Mesenchymal stem cell (in vitro differentiated cells and primary cell): ENCODE data around the gene KCNV2. TPM values are rescaled to one million over a fixed set of nuclear protein-coding genes. Genes with fewer than 3 reads are reported as not detected.

Source experiments
- DNase-seq: peaks from one replicate; pipeline ENCODE4 v3.0.0-alpha.2; 2013
- H2AFZ ChIP-seq: one replicate; pipeline ENCODE4 v1.6.1; 2013; ENCODE audit warnings: low read depth, mild to moderate bottlenecking, control low read depth, inconsistent platforms, low read length, moderate library complexity
- H2AK5ac ChIP-seq: 2 replicates; pipeline ENCODE4 v1.6.1; 2013; ENCODE audit warnings: low read length, moderate library complexity, mild to moderate bottlenecking, inconsistent platforms; ENCODE audit not compliant: severe bottlenecking
- H2BK120ac ChIP-seq: one replicate; pipeline ENCODE4 v1.6.1; 2013; ENCODE audit warnings: low read depth, mild to moderate bottlenecking, inconsistent platforms, low read length, moderate library complexity
- H2BK12ac ChIP-seq, 2 experiments: one replicate each; pipeline ENCODE4 v1.6.1; 2013; ENCODE audit warnings: inconsistent platforms in 2 of 2, low read length in 2 of 2, mild to moderate bottlenecking in 2 of 2, moderate library complexity in 2 of 2, control low read depth in 1 of 2
- H2BK15ac ChIP-seq: one replicate; pipeline ENCODE4 v1.6.1; 2013; ENCODE audit warnings: mild to moderate bottlenecking, low read depth, inconsistent platforms; ENCODE audit not compliant: poor library complexity, severe bottlenecking
- H2BK5ac ChIP-seq: 2 replicates; pipeline ENCODE4 v1.6.1; 2013; ENCODE audit warnings: low read depth, mild to moderate bottlenecking, low read length, control low read depth, inconsistent platforms; ENCODE audit not compliant: poor library complexity, severe bottlenecking
- H3K14ac ChIP-seq, 2 experiments: one replicate each; pipeline ENCODE4 v1.6.1; 2013; ENCODE audit warnings: inconsistent platforms in 2 of 2, low read length in 2 of 2, control low read depth in 1 of 2, mild to moderate bottlenecking in 1 of 2, moderate library complexity in 1 of 2
- H3K18ac ChIP-seq, 2 experiments: one replicate each; pipeline ENCODE4 v1.6.1; 2013; ENCODE audit warnings: inconsistent platforms in 2 of 2, low read length in 2 of 2, control low read depth in 1 of 2, low read depth in 1 of 2, mild to moderate bottlenecking in 1 of 2
- H3K23ac ChIP-seq, 2 experiments: one replicate each; pipeline ENCODE4 v1.6.1; 2013; ENCODE audit warnings: inconsistent platforms in 2 of 2, low read length in 2 of 2, mild to moderate bottlenecking in 2 of 2, moderate library complexity in 2 of 2, control low read depth in 1 of 2
- H3K27ac ChIP-seq: 2 replicates; pipeline ENCODE4 v1.5.1; 2013; ENCODE audit warnings: mild to moderate bottlenecking, moderate library complexity, low read length, control low read depth, inconsistent platforms; ENCODE audit not compliant: poor library complexity, severe bottlenecking
- H3K27me3 ChIP-seq, 2 experiments: 2 replicates each; pipeline versions ENCODE4 v1.6.1 to v1.7.0; 2013; ENCODE audit warnings: low read length in 2 of 2, mild to moderate bottlenecking in 2 of 2, moderate library complexity in 2 of 2, control low read depth in 1 of 2, inconsistent platforms in 1 of 2; ENCODE audit not compliant: control insufficient read depth in 1 of 2, insufficient read depth in 1 of 2
- H3K36me3 ChIP-seq, 2 experiments: 2 replicates each; pipeline versions ENCODE4 v1.6.1 to v1.7.0; 2013; ENCODE audit warnings: low read length in 2 of 2, control low read depth in 1 of 2, inconsistent platforms in 1 of 2, low read depth in 1 of 2, mild to moderate bottlenecking in 1 of 2; ENCODE audit not compliant: insufficient read depth in 2 of 2, control insufficient read depth in 1 of 2
- H3K4ac ChIP-seq, 2 experiments: one replicate each; pipeline ENCODE4 v1.6.1; 2013; ENCODE audit warnings: inconsistent platforms in 2 of 2, low read length in 2 of 2, mild to moderate bottlenecking in 2 of 2, moderate library complexity in 2 of 2, control low read depth in 1 of 2, low read depth in 1 of 2
- H3K4me1 ChIP-seq: 2 replicates; pipeline ENCODE4 v1.6.1; 2013; ENCODE audit warnings: low read depth, low read length, control low read depth; ENCODE audit not compliant: control insufficient read depth, insufficient read depth
- H3K4me2 ChIP-seq: 2 replicates; pipeline ENCODE4 v1.6.1; 2013; ENCODE audit warnings: low read length, mild to moderate bottlenecking, inconsistent platforms; ENCODE audit not compliant: poor library complexity, severe bottlenecking
- H3K4me3 ChIP-seq, 2 experiments: 2 replicates each; pipeline versions ENCODE4 v1.5.1 to v1.7.0; 2013; ENCODE audit warnings: low read length in 2 of 2, mild to moderate bottlenecking in 2 of 2, control low read depth in 1 of 2, low read depth in 1 of 2; ENCODE audit not compliant: insufficient read depth in 1 of 2
- H3K79me1 ChIP-seq: replicated peaks from 2 replicates; pipeline ENCODE4 v1.6.1; 2013; ENCODE audit warnings: mild to moderate bottlenecking, control low read depth, low read length, inconsistent platforms; ENCODE audit not compliant: poor library complexity, severe bottlenecking
- H3K9ac ChIP-seq: 2 replicates; pipeline ENCODE4 v1.7.0; 2013; ENCODE audit warnings: mild to moderate bottlenecking, low read length, moderate library complexity
- H3K9me3 ChIP-seq: 2 replicates; pipeline ENCODE4 v1.7.0; 2013; ENCODE audit warnings: mild to moderate bottlenecking, low read length; ENCODE audit not compliant: control insufficient read depth
- H4K8ac ChIP-seq: one replicate; pipeline ENCODE4 v1.6.1; 2013; ENCODE audit warnings: inconsistent platforms, mild to moderate bottlenecking, low read length, moderate library complexity
- H4K91ac ChIP-seq: one replicate; pipeline ENCODE4 v1.6.1; 2013; ENCODE audit warnings: mild to moderate bottlenecking, low read length, inconsistent platforms
- WGBS: methylation state at CpG from one replicate; pipeline ENCODE4 v1.1.7; 2013; ENCODE audit warnings: mixed read lengths; 5-methylcytosine and 5-hydroxymethylcytosine counted together
- polyA plus RNA-seq, 2 experiments: library from polyadenylated mRNA; stranded (reverse); fragments of 200-250 nt; gene quantifications; one replicate each; pipeline ENCODE4 v1.2.3, GENCODE V29; 2013

KCNV2 gene
- polyA plus RNA-seq (2013, experiment 1 of 2) = not detected
- polyA plus RNA-seq (2013, experiment 2 of 2) = not detected

GRCh38 chr9:2717385-2717784 is at the start of gene KCNV2:
TSS of gene KCNV2 (plus strand) at chr9:2717510. CDS start at chr9:2717740, 230 bp downstream.
- H3K4me3 ChIP-seq = no peak within 1 kb of the TSS
- H2AK5ac ChIP-seq = no peak within 1 kb of the TSS
- peaks cover 16 to 18% of the 10 kb centered on the region in 2 experiments for H3K36me3 ChIP-seq
- no peaks in the 10 kb centered on the region for H3K79me1 ChIP-seq
- no peak within 1 kb of the TSS for H3K27ac ChIP-seq
- no peak within 1 kb of the TSS for H2AFZ ChIP-seq
- no peak within 1 kb of the TSS for H3K4me2 ChIP-seq
- no peak within 1 kb of the TSS for H2BK12ac ChIP-seq
- H3K23ac ChIP-seq = no peak within 1 kb of the TSS
- no peak within 1 kb of the TSS for H4K91ac ChIP-seq
- H3K27me3 ChIP-seq = no peaks in the 10 kb centered on the region
- no peak within 1 kb of the TSS for H3K9ac ChIP-seq
- no peak within 1 kb of the TSS for H4K8ac ChIP-seq
- no peak within 1 kb of the TSS for H3K4ac ChIP-seq
- H3K4me1 ChIP-seq = peaks cover 1% of the 10 kb centered on the region
- no peak within 1 kb of the TSS for H2BK15ac ChIP-seq
- no peak within 1 kb of the TSS for H2BK120ac ChIP-seq
- H3K18ac ChIP-seq = no peak within 1 kb of the TSS
- WGBS = 89% methylated on average over 7 of the region's 7 CpGs
- no peak within 1 kb of the TSS for H2BK5ac ChIP-seq
- no peak for DNase-seq
- H3K14ac ChIP-seq = no peak within 1 kb of the TSS
- H3K9me3 ChIP-seq = no peaks in the 10 kb centered on the region

- H3K9me3 ChIP-seq = no peaks in the 10 kb centered on the region
- no peak overlapping the region for H3K4me2 ChIP-seq
- H3K27me3 ChIP-seq = no peaks in the 10 kb centered on the region
- H3K36me3 ChIP-seq = no peaks in the 10 kb centered on the region
- H2AFZ ChIP-seq = no peak overlapping the region
- H3K4ac ChIP-seq = no peak overlapping the region
- no peaks in the 10 kb centered on the region for H3K79me1 ChIP-seq
- no peak for DNase-seq
- WGBS = no CpG with 5 or more reads among the region's 3 CpGs
- H3K4me1 ChIP-seq = no peaks in the 10 kb centered on the region
- no peak overlapping the region for H3K18ac ChIP-seq
- no peak overlapping the region for H4K91ac ChIP-seq
- H2BK5ac ChIP-seq = no peak overlapping the region
- no peak overlapping the region for H4K8ac ChIP-seq
- H2BK120ac ChIP-seq = no peak overlapping the region
- no peak overlapping the region for H3K27ac ChIP-seq
- H2BK15ac ChIP-seq = no peak overlapping the region
- no peak overlapping the region for H3K9ac ChIP-seq
- no peak overlapping the region for H3K23ac ChIP-seq
- H2AK5ac ChIP-seq = no peak overlapping the region
- H3K4me3 ChIP-seq = no peak overlapping the region
- H3K14ac ChIP-seq = no peak overlapping the region
- no peak overlapping the region for H2BK12ac ChIP-seq
Measured at GRCh38 chr9:2673161-2673560, 44.1 kb upstream of the KCNV2 start.

GRCh38 chr9:2674141-2674824 is 43.0 kb upstream of the KCNV2 start:
- Histone ChIP-seq H3K27ac (no peak overlapping the region), H2BK5ac (no peak overlapping the region), H4K8ac (no peak overlapping the region), H3K4me3 (peak overlapping the region in 1 of 2 experiments; percentile 34), H3K36me3 (no peaks in the 10 kb centered on the region), H3K23ac (no peak overlapping the region), H3K27me3 (no peaks in the 10 kb centered on the region), H3K14ac (no peak overlapping the region), H3K9me3 (no peaks in the 10 kb centered on the region), H2AFZ (no peak overlapping the region), H3K18ac (no peak overlapping the region), H3K9ac (peak overlapping the region; percentile 12), H2AK5ac (no peak overlapping the region), H2BK120ac (no peak overlapping the region), H2BK15ac (no peak overlapping the region), H4K91ac (no peak overlapping the region), H3K4ac (no peak overlapping the region), H3K79me1 (no peaks in the 10 kb centered on the region), H2BK12ac (no peak overlapping the region), H3K4me1 (no peaks in the 10 kb centered on the region), H3K4me2 (no peak overlapping the region)
- DNase-seq = no peak
- WGBS = 93% methylated on average over 6 of the region's 9 CpGs

- no peak overlapping the region for H2BK12ac ChIP-seq
Measured at GRCh38 chr9:2675834-2676233, 41.5 kb upstream of the KCNV2 start.

More at GRCh38 chr9:2675834-2676233, 41.5 kb upstream of the KCNV2 start:
- Histone ChIP-seq H3K18ac (no peak overlapping the region), H3K4me2 (no peak overlapping the region), H2AFZ (no peak overlapping the region), H3K79me1 (no peaks in the 10 kb centered on the region), H3K27me3 (no peaks in the 10 kb centered on the region), H3K27ac (no peak overlapping the region), H2AK5ac (no peak overlapping the region), H2BK5ac (no peak overlapping the region), H3K9ac (no peak overlapping the region), H3K23ac (no peak overlapping the region), H3K36me3 (no peaks in the 10 kb centered on the region), H3K4ac (no peak overlapping the region), H3K14ac (no peak overlapping the region), H2BK120ac (no peak overlapping the region), H4K8ac (no peak overlapping the region), H2BK15ac (no peak overlapping the region), H4K91ac (no peak overlapping the region), H3K4me1 (no peaks in the 10 kb centered on the region), H3K4me3 (no peak overlapping the region), H3K9me3 (no peaks in the 10 kb centered on the region)
- DNase-seq = no peak
- 80% methylated on average over 1 of the region's 1 CpG for WGBS
